Neural progenitor cell (in vitro differentiated cells): ENCODE results near the gene GBP4.

Experiments used
- EZH2 ChIP-seq: fragments of 200-600 bp; sonication (generic); IDR thresholded peaks from 2 replicates; pipeline ENCODE4 v1.6.1; 2017; ENCODE audit warnings: antibody characterized with exemption, mild to moderate bottlenecking, moderate library complexity
- TF ChIP-seq, protein P1 (sequence below): fragments of 200-600 bp; sonication (generic); IDR thresholded peaks from 2 replicates; pipeline ENCODE4 v1.5.1; 2017; ENCODE audit warnings: antibody characterized with exemption, mild to moderate bottlenecking

DNA sequence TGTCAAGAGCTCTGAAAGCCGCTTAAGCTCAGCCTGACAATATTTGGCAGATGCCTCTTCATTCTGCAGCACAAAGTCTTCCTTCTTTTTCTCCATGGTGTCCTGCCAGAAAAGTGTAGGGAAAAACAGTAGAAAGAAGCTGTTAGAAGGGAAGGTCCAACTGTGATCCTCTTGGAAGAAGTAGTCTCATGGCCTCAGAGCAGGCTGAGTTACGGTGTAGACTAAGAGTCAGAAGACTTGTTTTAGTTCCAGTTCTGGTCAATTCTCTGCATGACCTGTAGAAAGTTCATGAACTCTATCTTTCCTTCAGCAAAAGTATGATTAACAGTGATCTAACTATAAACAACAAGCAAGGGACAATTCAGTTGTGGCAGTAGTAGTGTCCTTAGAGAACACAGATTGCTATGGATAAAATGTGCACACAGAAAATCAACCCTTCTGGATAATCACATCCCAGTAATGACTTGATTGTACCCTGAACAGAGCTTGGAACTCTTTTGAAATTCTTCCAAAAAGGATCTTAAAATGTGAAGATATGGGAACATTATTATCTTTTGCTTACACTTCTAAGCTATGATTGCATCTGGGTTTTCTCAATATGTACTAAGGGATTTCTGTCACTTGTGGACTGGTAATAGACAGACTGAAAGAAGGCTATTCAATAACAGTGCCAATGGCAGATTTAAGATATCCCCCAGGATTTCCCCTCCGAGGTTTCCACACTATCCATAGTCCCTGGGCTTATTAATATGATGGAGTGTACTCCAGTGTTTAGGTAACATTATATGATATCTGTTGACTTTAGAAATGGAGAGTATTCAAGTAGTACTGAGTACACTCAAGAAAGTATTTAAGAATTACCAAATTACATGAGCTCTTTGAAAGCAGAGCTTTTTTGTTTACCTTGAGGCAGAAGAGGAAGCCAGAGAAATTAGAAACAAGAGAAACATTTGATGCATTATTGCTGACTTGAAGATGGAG lies 50.8 kb downstream of the GBP4 start:
- TF ChIP-seq, protein P1, sequence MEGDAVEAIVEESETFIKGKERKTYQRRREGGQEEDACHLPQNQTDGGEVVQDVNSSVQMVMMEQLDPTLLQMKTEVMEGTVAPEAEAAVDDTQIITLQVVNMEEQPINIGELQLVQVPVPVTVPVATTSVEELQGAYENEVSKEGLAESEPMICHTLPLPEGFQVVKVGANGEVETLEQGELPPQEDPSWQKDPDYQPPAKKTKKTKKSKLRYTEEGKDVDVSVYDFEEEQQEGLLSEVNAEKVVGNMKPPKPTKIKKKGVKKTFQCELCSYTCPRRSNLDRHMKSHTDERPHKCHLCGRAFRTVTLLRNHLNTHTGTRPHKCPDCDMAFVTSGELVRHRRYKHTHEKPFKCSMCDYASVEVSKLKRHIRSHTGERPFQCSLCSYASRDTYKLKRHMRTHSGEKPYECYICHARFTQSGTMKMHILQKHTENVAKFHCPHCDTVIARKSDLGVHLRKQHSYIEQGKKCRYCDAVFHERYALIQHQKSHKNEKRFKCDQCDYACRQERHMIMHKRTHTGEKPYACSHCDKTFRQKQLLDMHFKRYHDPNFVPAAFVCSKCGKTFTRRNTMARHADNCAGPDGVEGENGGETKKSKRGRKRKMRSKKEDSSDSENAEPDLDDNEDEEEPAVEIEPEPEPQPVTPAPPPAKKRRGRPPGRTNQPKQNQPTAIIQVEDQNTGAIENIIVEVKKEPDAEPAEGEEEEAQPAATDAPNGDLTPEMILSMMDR: no peak
- TF ChIP-seq EZH2: no peak
